CD4-positive, alpha-beta memory T cell (primary cell): ENCODE data around the gene CKB. TPM values are rescaled to one million over a fixed set of nuclear protein-coding genes. Genes with fewer than 3 reads are reported as not detected.

ENCODE experiments used
- CTCF ChIA-PET: fragments of 350-600 bp; sonication (Branson Sonifier 250); formaldehyde crosslinking; loops from one replicate; lab custom pipeline; 2021; ENCODE audit warnings: inconsistent platforms; ENCODE audit not compliant: partially characterized antibody; lab: Charles Lee
- POLR2A ChIA-PET: fragments of 350-600 bp; sonication (Branson Sonifier 250); formaldehyde crosslinking; loops from one replicate; lab custom pipeline; 2021; ENCODE audit not compliant: partially characterized antibody; lab: Charles Lee
- DNase-seq, 5 donors: peaks; one replicate each; pipeline versions ENCODE4 v3.0.0 to v3.0.0-alpha.2; 2020 to 2022; ENCODE audit warnings: mixed read lengths in 1 of 5
- H3K27ac ChIP-seq: one replicate; pipeline ENCODE4 v1.7.0; 2013; ENCODE audit warnings: low read depth, low read length
- H3K27me3 ChIP-seq: 2 replicates; pipeline ENCODE4 v1.7.0; 2013; ENCODE audit warnings: mild to moderate bottlenecking, low read length, moderate library complexity; ENCODE audit not compliant: insufficient read depth
- H3K36me3 ChIP-seq: 2 replicates; pipeline ENCODE4 v1.7.0; 2013; ENCODE audit warnings: mild to moderate bottlenecking, low read length, moderate library complexity; ENCODE audit not compliant: insufficient read depth
- H3K4me1 ChIP-seq: 2 replicates; pipeline ENCODE4 v1.7.0; 2013; ENCODE audit warnings: mild to moderate bottlenecking, low read length, moderate library complexity; ENCODE audit not compliant: insufficient read depth
- H3K4me3 ChIP-seq, 2 donors: one replicate each; pipeline ENCODE4 v1.7.0; 2013; ENCODE audit warnings: low read length in 2 of 2, mild to moderate bottlenecking in 1 of 2
- H3K9me3 ChIP-seq, 2 donors: one replicate each; pipeline ENCODE4 v1.7.0; 2013; ENCODE audit warnings: low read length in 2 of 2, control low read depth in 1 of 2; ENCODE audit not compliant: control insufficient read depth in 1 of 2
- H3K27ac Mint-ChIP-seq, 7 donors: one replicate each; pipeline ENCODE4 v1.8.0; 2020 to 2021; ENCODE audit warnings: mixed read lengths in 7 of 7, mild to moderate bottlenecking in 6 of 7, inconsistent platforms in 3 of 7, moderate library complexity in 3 of 7
- H3K27me3 Mint-ChIP-seq, 2 donors: one replicate each; pipeline ENCODE4 v1.8.0; 2020 to 2021; ENCODE audit warnings: mixed read lengths in 2 of 2
- H3K36me3 Mint-ChIP-seq, 2 donors: one replicate each; pipeline ENCODE4 v1.8.0; 2020 to 2021; ENCODE audit warnings: mixed read lengths in 2 of 2, inconsistent platforms in 1 of 2, mild to moderate bottlenecking in 1 of 2
- H3K4me1 Mint-ChIP-seq, 4 donors: one replicate each; pipeline ENCODE4 v1.8.0; 2020 to 2021; ENCODE audit warnings: mixed read lengths in 4 of 4, mild to moderate bottlenecking in 1 of 4
- H3K4me3 Mint-ChIP-seq, 8 donors: one replicate each; pipeline ENCODE4 v1.8.0; 2020 to 2021; ENCODE audit warnings: mixed read lengths in 8 of 8, mild to moderate bottlenecking in 7 of 8, moderate library complexity in 6 of 8, inconsistent platforms in 3 of 8
- H3K9me3 Mint-ChIP-seq, 8 donors: one replicate each; pipeline ENCODE4 v1.8.0; 2020 to 2021; ENCODE audit warnings: mixed read lengths in 8 of 8, mild to moderate bottlenecking in 5 of 8, inconsistent platforms in 3 of 8, moderate library complexity in 1 of 8
- intact Hi-C: fragments of 100-400 bp; cut with micrococcal nuclease; formaldehyde crosslinking; loops from one replicate; pipeline ENCODE4 v1.15.1; 2023
- polyA plus RNA-seq, 2 donors: library from polyadenylated mRNA; unstranded; fragments of 300-500 nt; fragmentation: Illumina TruSeq; gene quantifications; one replicate each; pipeline ENCODE4 v1.2.3, GENCODE V29; 2021
- total RNA-seq, 2 experiments: library from RNA; stranded (reverse); gene quantifications; one replicate each; pipeline ENCODE4 v1.2.3, GENCODE V29; 2021

The CKB gene
- total and polyA plus RNA-seq, 4 experiments from 2014 or later = 2.0 to 3.0 (median 2.5) TPM

GRCh38 chr14:103495854-103496253 is 26.8 kb downstream of the CKB start:
- no peak overlapping the region for H3K27ac ChIP-seq
- H3K27me3 ChIP-seq = no peaks in the 10 kb centered on the region
- H3K4me1 ChIP-seq = peaks cover 6% of the 10 kb centered on the region
- peaks cover 27% of the 10 kb centered on the region for H3K36me3 ChIP-seq
- POLR2A ChIA-PET = no interaction called here
- H3K9me3 ChIP-seq = no peaks in the 10 kb centered on the region
- no peaks in the 10 kb centered on the region for H3K9me3 Mint-ChIP-seq
- H3K4me1 Mint-ChIP-seq = peaks cover 9 to 10% (median 9%) of the 10 kb centered on the region in 4 donors
- no peak overlapping the region for H3K27ac Mint-ChIP-seq
- no peak overlapping the region for H3K4me3 Mint-ChIP-seq
- DNase-seq = no peak
- CTCF ChIA-PET = interaction anchor here (1.8 kb wide), 1 partner anchor 9 kb away, joined by 3 read pairs; no protein-coding TSS in a partner anchor
- peaks cover 22 to 55% of the 10 kb centered on the region in 2 donors for H3K36me3 Mint-ChIP-seq
- intact Hi-C loops = no loop called here
- no peak overlapping the region for H3K4me3 ChIP-seq
- no peaks in the 10 kb centered on the region for H3K27me3 Mint-ChIP-seq

DNA sequence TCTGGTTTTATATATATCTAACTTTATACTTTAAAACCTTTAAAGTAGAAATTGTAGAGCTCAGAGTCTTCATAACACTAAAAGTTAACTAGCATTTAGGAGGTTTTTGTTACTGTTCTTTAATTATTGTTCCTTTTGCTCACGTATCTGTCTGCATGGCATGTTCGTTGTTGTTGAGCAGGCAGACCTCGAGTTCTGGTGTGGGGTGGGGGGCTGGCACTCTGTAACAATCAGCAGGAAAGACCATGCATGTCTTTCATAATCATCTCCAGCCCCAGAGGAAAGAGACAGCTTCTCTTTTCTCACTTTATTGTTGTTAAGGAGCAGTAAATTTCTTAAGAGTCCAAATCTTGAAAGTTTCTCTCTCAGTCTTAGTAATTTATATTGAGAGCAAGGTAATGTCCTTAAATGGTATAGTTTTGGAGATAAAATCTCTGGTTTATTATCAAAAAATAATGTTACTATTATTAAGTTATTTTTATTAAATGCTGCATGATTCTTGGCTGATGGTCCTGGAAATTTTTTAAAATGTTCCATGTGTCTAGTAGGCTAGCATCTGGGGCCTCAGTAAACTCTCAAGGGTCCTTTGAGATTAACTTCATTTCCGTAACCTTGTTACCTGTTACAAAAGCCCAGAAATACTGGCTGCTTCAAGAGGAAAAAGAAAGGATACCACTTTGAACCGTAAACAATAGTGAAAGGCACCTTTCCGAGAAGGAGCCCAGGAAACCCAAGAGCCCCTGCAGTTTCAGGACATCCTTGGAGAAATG is 30.3 kb downstream of the CKB start:
- Mint-ChIP-seq H3K9me3 (no peaks in the 10 kb centered on the region), H3K27ac (no peak overlapping the region), H3K36me3 (peaks cover 38 to 62% of the 10 kb centered on the region in 2 donors), H3K4me3 (no peak overlapping the region), H3K27me3 (no peaks in the 10 kb centered on the region), H3K4me1 (peaks cover 0 to 2% (median 0%) of the 10 kb centered on the region in 4 donors)
- Histone ChIP-seq H3K27ac (no peak overlapping the region), H3K36me3 (peaks cover 44% of the 10 kb centered on the region), H3K4me1 (no peaks in the 10 kb centered on the region), H3K27me3 (no peaks in the 10 kb centered on the region), H3K9me3 (no peaks in the 10 kb centered on the region), H3K4me3 (no peak overlapping the region)
- ChIA-PET CTCF (no interaction called here), POLR2A (no interaction called here)
- intact Hi-C loops = no loop called here
- DNase-seq = no peak

DNA sequence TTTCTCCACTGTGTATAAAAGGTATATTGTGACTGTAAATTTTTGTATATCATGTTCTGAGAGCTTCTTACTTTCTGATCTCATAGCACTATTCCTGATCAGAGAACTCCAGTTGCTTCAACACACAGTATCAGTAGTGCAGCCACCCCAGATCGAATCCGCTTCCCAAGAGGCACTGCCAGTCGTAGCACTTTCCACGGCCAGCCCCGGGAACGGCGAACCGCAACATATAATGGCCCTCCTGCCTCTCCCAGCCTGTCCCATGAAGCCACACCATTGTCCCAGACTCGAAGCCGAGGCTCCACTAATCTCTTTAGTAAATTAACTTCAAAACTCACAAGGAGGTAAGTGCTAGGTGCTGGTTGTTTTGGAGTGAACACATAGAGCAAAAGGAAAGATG is 30.9 kb downstream of the CKB start:
- H3K4me3 Mint-ChIP-seq = no peak overlapping the region
- Histone ChIP-seq H3K4me1 (no peaks in the 10 kb centered on the region), H3K9me3 (no peaks in the 10 kb centered on the region), H3K4me3 (no peak overlapping the region), H3K36me3 (peaks cover 45% of the 10 kb centered on the region), H3K27ac (no peak overlapping the region), H3K27me3 (no peaks in the 10 kb centered on the region)
- CTCF ChIA-PET = no interaction called here
- peak overlapping the region in 1 of 7 donors; percentile 64 for H3K27ac Mint-ChIP-seq
- no peak for DNase-seq
- no peaks in the 10 kb centered on the region for H3K9me3 Mint-ChIP-seq
- POLR2A ChIA-PET = no interaction called here
- peaks cover 37 to 60% of the 10 kb centered on the region in 2 donors for H3K36me3 Mint-ChIP-seq
- H3K27me3 Mint-ChIP-seq = no peaks in the 10 kb centered on the region
- intact Hi-C loops = no loop called here
- H3K4me1 Mint-ChIP-seq = peaks cover 0 to 2% (median 0%) of the 10 kb centered on the region in 4 donors

- H3K27ac Mint-ChIP-seq = peak overlapping the region in 3 of 7 donors; percentile 22 to 66 (median 44)
- POLR2A ChIA-PET = interaction anchor here (0.8 kb wide), 1 partner anchor 10 kb away, joined by 3 read pairs; no protein-coding TSS in a partner anchor
- peaks cover 33 to 51% of the 10 kb centered on the region in 2 donors for H3K36me3 Mint-ChIP-seq
These were observed 33.0 kb downstream of the CKB start for GRCh38 chr14:103489621-103490020.

DNA sequence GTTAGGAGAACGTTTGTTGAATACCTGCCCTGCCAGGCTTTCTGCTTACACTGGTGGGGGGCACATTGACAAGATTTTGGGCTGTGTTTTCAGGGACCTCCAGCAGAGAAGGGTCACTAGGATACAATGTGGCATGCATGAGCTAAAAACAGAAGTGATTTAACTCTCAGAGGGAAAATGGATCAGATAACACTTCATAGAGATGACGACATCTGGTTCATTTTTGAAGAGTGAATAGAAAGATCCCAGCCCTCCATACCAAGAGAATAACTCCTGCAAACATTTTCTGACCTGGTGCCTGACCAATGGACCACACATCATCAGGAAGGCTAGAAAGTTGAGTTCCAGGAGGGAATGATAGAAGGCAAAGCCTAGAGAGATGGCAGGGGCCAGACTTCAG is 33.7 kb downstream of the CKB start:
- intact Hi-C loops = no loop called here
- Mint-ChIP-seq H3K4me1 (peaks cover 0 to 2% (median 0%) of the 10 kb centered on the region in 4 donors), H3K4me3 (no peak overlapping the region), H3K9me3 (no peaks in the 10 kb centered on the region), H3K27ac (peak overlapping the region in 3 of 7 donors; percentile 0 to 44 (median 35)), H3K27me3 (no peaks in the 10 kb centered on the region), H3K36me3 (peaks cover 34 to 50% of the 10 kb centered on the region in 2 donors)
- no peak overlapping the region for H3K4me3 ChIP-seq
- H3K4me1 ChIP-seq = no peaks in the 10 kb centered on the region
- no peaks in the 10 kb centered on the region for H3K27me3 ChIP-seq
- CTCF ChIA-PET = no interaction called here
- POLR2A ChIA-PET = no interaction called here
- H3K9me3 ChIP-seq = no peaks in the 10 kb centered on the region
- peaks cover 33% of the 10 kb centered on the region for H3K36me3 ChIP-seq
- no peak overlapping the region for H3K27ac ChIP-seq
- DNase-seq = no peak

More at GRCh38 chr14:103489621-103490020, 33.0 kb downstream of the CKB start:
- H3K36me3 ChIP-seq = peaks cover 33% of the 10 kb centered on the region
- no peaks in the 10 kb centered on the region for H3K9me3 ChIP-seq
- no peaks in the 10 kb centered on the region for H3K27me3 ChIP-seq
- H3K4me1 ChIP-seq = no peaks in the 10 kb centered on the region
- no peak for DNase-seq
- Mint-ChIP-seq H3K9me3 (no peaks in the 10 kb centered on the region), H3K4me3 (no peak overlapping the region), H3K27me3 (no peaks in the 10 kb centered on the region), H3K4me1 (peaks cover 0 to 2% (median 0%) of the 10 kb centered on the region in 4 donors)
- no peak overlapping the region for H3K27ac ChIP-seq
- intact Hi-C loops = no loop called here
- CTCF ChIA-PET = interaction anchor here (0.6 kb wide), 1 partner anchor 76 kb away, joined by 3 read pairs; no protein-coding TSS in a partner anchor
- no peak overlapping the region for H3K4me3 ChIP-seq

- intact Hi-C loops = no loop called here
These were observed 34.6 kb downstream of the CKB start for GRCh38 chr14:103488071-103488470.

DNA sequence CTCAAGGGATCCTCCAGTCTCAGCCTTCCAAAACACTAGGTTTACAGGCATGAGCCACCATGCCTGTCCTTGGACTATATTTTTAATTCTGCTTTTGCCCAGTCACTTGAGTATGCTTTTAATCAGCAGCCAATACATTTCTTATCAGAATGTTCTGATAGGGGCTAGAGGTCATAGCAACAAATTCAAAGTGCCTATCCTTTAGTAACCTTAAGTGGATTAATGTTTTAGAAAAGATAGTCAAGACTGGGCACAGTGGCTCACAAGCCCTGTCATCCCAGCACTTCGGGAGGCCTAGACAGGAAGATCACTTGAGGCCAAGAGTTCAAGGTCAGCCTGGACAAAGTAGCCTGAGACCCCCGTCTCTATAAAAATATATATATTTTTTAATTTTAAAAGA is 37.1 kb downstream of the CKB start:
- Mint-ChIP-seq H3K4me1 (peaks cover 5 to 11% (median 7%) of the 10 kb centered on the region in 4 donors), H3K27ac (peak overlapping the region in 1 of 7 donors; percentile 74), H3K4me3 (no peak overlapping the region), H3K27me3 (no peaks in the 10 kb centered on the region), H3K9me3 (no peaks in the 10 kb centered on the region), H3K36me3 (peaks cover 42 to 57% of the 10 kb centered on the region in 2 donors)
- peaks cover 35% of the 10 kb centered on the region for H3K36me3 ChIP-seq
- peaks cover 5% of the 10 kb centered on the region for H3K4me1 ChIP-seq
- intact Hi-C loops = no loop called here
- DNase-seq = no peak
- H3K4me3 ChIP-seq = no peak overlapping the region
- no peaks in the 10 kb centered on the region for H3K27me3 ChIP-seq
- ChIA-PET POLR2A (no interaction called here), CTCF (no interaction called here)
- no peaks in the 10 kb centered on the region for H3K9me3 ChIP-seq
- H3K27ac ChIP-seq = no peak overlapping the region

More at GRCh38 chr14:103488071-103488470, 34.6 kb downstream of the CKB start:
- Histone ChIP-seq H3K4me3 (no peak overlapping the region), H3K36me3 (peaks cover 39% of the 10 kb centered on the region), H3K27ac (no peak overlapping the region), H3K4me1 (no peaks in the 10 kb centered on the region), H3K9me3 (no peaks in the 10 kb centered on the region), H3K27me3 (no peaks in the 10 kb centered on the region)
- POLR2A ChIA-PET = no interaction called here
- H3K27me3 Mint-ChIP-seq = no peaks in the 10 kb centered on the region
- H3K4me3 Mint-ChIP-seq = no peak overlapping the region
- DNase-seq = no peak
- CTCF ChIA-PET = interaction anchor here (0.9 kb wide), 1 partner anchor 12 kb away, joined by 3 read pairs; no protein-coding TSS in a partner anchor
- H3K36me3 Mint-ChIP-seq = peaks cover 38 to 54% of the 10 kb centered on the region in 2 donors
- H3K27ac Mint-ChIP-seq = peak overlapping the region in 4 of 7 donors; percentile 35 to 79 (median 57)
- H3K9me3 Mint-ChIP-seq = no peaks in the 10 kb centered on the region
- H3K4me1 Mint-ChIP-seq = peaks cover 0 to 2% (median under 1%) of the 10 kb centered on the region in 4 donors
